ELF-1 (cell line): Measurements from ENCODE around the gene DENND2A.
A peak's percentile ranks its signal among the peaks of the same experiment; 100 is the strongest.
"Not testable (repeated sequence)": the region's sequence is repeated elsewhere in the genome, so short reads cannot be mapped to it uniquely, and the experiment has no call there.

Experiments
- DNase-seq: peaks from one replicate; pipeline ENCODE4 v3.0.0-alpha.2; 2016; ENCODE audit warnings: low read depth, low spot score

DENND2A gene

GRCh38 chr7:140649556-140650205 lies 9.1 kb upstream of the DENND2A start:
- no peak for DNase-seq

- peak; percentile 80 for DNase-seq
Measured at GRCh38 chr7:140646931-140647647, 6.5 kb upstream of the DENND2A start.

GRCh38 chr7:140645166-140645900 lies 4.7 kb upstream of the DENND2A start:
- peak; percentile 62 for DNase-seq

GRCh38 chr7:140644761-140645160 lies 4.1 kb upstream of the DENND2A start:
- not testable (repeated sequence) for DNase-seq

- no peak for DNase-seq
Measured at GRCh38 chr7:140643416-140643815, 2.8 kb upstream of the DENND2A start.

GRCh38 chr7:140641524-140642195 lies 1.0 kb upstream of the DENND2A start:
- DNase-seq, result peak; percentile 54

- DNase-seq, result peak; percentile 45
Measured at GRCh38 chr7:140640060-140640637, 464 bp downstream of the DENND2A start.

GRCh38 chr7:140639366-140640053 lies 1.1 kb downstream of the DENND2A start:
- peak; percentile 58 for DNase-seq

GRCh38 chr7:140638173-140638791 lies 2.3 kb downstream of the DENND2A start:
- DNase-seq, result peak; percentile 86

GRCh38 chr7:140637400-140637799 lies 3.2 kb downstream of the DENND2A start:
- DNase-seq, result peak; percentile 27

- peak; percentile 39 for DNase-seq
Measured at GRCh38 chr7:140635816-140636215, 4.8 kb downstream of the DENND2A start.

GRCh38 chr7:140635345-140635744 lies 5.3 kb downstream of the DENND2A start:
- peak; percentile 35 for DNase-seq

- DNase-seq, result no peak
Measured at GRCh38 chr7:140631602-140632001, 9.0 kb downstream of the DENND2A start.

- DNase-seq, result no peak
Measured at GRCh38 chr7:140631021-140631420, 9.6 kb downstream of the DENND2A start.

GRCh38 chr7:140625908-140626868 lies 14.4 kb downstream of the DENND2A start:
- DNase-seq, result peak; percentile 99

GRCh38 chr7:140625192-140625558 lies 15.4 kb downstream of the DENND2A start:
- peak; percentile 55 for DNase-seq

GRCh38 chr7:140624392-140625191 lies 16.0 kb downstream of the DENND2A start:
- peak; percentile 91 for DNase-seq

GRCh38 chr7:140623980-140624379 lies 16.6 kb downstream of the DENND2A start:
- peak; percentile 76 for DNase-seq
